ENCODE results near the gene SURF4.
"Not testable (repeated sequence)": the region's sequence is repeated elsewhere in the genome, so short reads cannot be mapped to it uniquely, and the experiment has no call there.

The SURF4 gene

DNA sequence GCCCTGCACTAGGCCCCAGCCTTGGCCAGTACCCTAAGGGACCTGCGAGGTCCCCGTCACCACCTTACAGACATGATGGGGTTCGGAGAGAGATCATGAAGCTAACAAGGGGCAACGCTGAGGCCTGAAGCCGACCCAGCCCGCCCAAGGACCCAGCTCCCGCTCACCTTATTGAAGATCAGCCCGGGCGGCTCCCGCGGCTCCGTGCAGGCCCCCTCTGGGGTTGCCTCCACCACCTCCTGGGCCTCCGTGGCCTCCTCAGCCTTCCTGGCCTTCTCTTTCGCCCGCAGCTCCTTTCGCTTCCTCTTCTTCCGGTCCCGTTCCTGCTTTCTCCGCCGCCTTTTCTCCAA is 43.5 kb downstream of the SURF4 start:
- Histone ChIP-seq H3K27ac (ENCODE audit: low read depth, low read length, severe bottlenecking) (no peak overlapping the region), H3K4me1 (ENCODE audit: control insufficient read depth, insufficient read depth, low read length, poor library complexity, severe bottlenecking) (peaks cover 5% of the 10 kb centered on the region), H3K36me3 (ENCODE audit: control insufficient read depth, insufficient read depth, low read length) (peaks cover 47% of the 10 kb centered on the region), H3K4me3 (ENCODE audit: extremely low read depth, insufficient read depth, low read length, poor library complexity, severe bottlenecking) (no peak overlapping the region), H3K9me3 (ENCODE audit: control insufficient read depth, low read length) (no peaks in the 10 kb centered on the region)
- WGBS, 2 experiments (ENCODE audit: insufficient coverage in 2 of 2): 93 to 94% methylated on average over 20 of the region's 20 CpGs

DNA sequence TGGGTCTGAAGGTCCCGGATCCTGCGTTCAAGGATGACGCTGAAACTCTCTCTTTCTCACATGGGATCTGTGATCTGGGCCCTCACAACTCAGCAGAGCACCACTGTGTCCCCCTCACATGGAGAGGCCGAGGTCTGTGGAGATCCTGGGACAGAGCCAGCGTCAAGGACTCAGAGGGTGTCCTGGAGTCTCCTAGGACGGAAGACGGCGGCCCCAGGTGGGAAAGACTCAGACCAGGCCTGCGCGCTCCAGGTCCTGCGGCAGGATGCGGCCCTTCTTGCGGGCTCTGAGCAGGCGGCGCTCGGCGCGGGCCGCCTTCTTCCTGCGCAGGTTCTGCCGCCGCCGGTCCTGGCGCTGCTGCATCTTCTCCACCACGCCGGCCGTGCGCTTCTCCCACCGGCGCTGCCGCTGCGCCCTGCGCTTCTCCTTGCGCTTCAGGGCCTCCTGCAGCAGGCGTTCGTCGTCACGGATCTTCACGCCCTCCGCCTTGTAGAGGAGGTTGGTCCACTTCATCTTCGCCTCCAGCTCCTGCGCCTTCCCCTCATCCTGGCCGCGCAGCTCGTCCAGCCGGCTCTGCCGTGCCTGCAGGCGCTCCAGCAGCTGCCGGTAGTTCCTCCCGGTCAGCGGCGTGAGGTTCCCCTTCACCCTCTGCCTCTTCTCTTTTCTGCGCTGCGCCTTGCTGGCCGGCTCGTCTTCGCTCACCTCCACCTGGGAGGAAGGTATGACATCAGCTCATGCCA is 44.0 kb downstream of the SURF4 start:
- WGBS, 2 experiments (ENCODE audit: insufficient coverage in 2 of 2): 95 to 97% methylated on average over 45 to 55 of the region's 57 CpGs

DNA sequence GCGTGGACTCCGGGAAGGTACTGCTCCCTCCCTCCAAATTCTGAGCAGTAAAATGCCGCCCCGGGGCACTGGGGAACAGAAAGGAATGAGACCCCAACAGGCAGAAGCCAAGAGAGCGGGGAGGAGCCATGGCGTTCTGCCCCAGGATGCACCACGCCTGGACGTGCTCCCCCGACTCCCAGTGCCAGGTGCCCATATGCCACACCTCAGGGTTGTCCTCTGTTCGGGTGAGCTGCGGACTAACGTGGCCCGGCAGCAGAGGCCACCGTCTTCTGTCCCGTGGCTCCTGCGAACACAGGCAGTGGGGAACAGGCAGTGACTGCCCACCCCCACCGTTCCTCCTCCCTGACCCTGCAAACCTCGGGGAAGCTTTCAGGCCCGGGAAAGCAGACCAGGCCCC is 44.6 kb downstream of the SURF4 start:
- 92 to 96% methylated on average over 18 to 19 of the region's 19 CpGs for WGBS, 2 experiments (ENCODE audit: insufficient coverage in 2 of 2)
- no peak overlapping the region for H3K4me3 ChIP-seq (ENCODE audit: extremely low read depth, insufficient read depth, low read length, poor library complexity, severe bottlenecking)
- H3K36me3 ChIP-seq (ENCODE audit: control insufficient read depth, insufficient read depth, low read length): peaks cover 47% of the 10 kb centered on the region
- H3K9me3 ChIP-seq (ENCODE audit: control insufficient read depth, low read length): no peaks in the 10 kb centered on the region
- no peak overlapping the region for H3K27ac ChIP-seq (ENCODE audit: low read depth, low read length, severe bottlenecking)
- H3K4me1 ChIP-seq (ENCODE audit: control insufficient read depth, insufficient read depth, low read length, poor library complexity, severe bottlenecking): peaks cover 5% of the 10 kb centered on the region

More for the DNA sequence above, 44.0 kb downstream of the SURF4 start:
- Histone ChIP-seq H3K9me3 (ENCODE audit: control insufficient read depth, low read length) (no peaks in the 10 kb centered on the region), H3K4me1 (ENCODE audit: control insufficient read depth, insufficient read depth, low read length, poor library complexity, severe bottlenecking) (peaks cover 5% of the 10 kb centered on the region), H3K27ac (ENCODE audit: low read depth, low read length, severe bottlenecking) (no peak overlapping the region), H3K4me3 (ENCODE audit: extremely low read depth, insufficient read depth, low read length, poor library complexity, severe bottlenecking) (no peak overlapping the region), H3K36me3 (ENCODE audit: control insufficient read depth, insufficient read depth, low read length) (peaks cover 47% of the 10 kb centered on the region)

DNA sequence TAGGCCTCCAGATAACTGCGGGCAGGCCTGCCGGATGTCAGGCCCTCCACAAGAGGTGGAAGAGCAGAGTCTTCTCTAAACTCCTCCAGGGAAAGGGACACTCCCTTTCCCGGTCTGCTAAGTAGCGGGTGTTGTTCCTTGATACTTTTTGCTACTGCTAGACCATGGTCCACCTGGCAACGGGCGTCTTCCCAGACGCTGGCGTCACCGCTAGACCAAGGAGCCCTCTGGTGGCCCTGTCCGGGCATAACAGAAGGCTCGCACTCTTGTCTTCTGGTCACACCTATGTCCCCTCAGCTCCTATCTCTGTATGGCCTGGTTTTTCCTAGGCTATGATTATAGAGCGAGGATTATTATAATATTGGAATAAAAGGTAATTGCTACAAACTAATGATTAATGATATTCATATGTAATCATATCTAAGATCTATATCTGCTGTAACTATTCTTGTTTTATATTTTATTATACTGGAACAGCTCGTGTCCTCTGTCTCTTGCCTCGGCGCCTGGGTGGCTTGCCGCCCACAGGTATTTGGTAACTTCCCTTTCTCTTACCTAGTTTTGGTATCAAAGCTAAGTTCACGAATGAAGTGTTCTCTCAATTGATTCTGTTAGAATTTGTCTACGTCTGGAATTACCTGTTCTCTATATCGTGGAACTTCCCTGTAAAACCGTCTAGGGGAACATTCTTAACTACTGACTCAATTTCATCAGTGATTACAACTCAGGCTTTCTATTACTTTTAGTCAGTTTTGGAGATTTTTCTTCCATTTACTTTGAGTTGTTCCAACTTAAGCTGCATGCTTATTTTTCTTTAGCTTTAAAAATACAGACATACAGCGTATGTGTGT is 46.3 kb downstream of the SURF4 start:
- H3K27ac ChIP-seq (ENCODE audit: low read depth, low read length, severe bottlenecking); H3K9me3 ChIP-seq (ENCODE audit: control insufficient read depth, low read length); H3K4me1 ChIP-seq (ENCODE audit: control insufficient read depth, insufficient read depth, low read length, poor library complexity, severe bottlenecking); H3K4me3 ChIP-seq (ENCODE audit: extremely low read depth, insufficient read depth, low read length, poor library complexity, severe bottlenecking): not testable (repeated sequence)
- WGBS, 2 experiments (ENCODE audit: insufficient coverage in 2 of 2): 55 to 58% methylated on average over 13 to 17 of the region's 21 CpGs
- peaks cover 41% of the 10 kb centered on the region for H3K36me3 ChIP-seq (ENCODE audit: control insufficient read depth, insufficient read depth, low read length)

DNA sequence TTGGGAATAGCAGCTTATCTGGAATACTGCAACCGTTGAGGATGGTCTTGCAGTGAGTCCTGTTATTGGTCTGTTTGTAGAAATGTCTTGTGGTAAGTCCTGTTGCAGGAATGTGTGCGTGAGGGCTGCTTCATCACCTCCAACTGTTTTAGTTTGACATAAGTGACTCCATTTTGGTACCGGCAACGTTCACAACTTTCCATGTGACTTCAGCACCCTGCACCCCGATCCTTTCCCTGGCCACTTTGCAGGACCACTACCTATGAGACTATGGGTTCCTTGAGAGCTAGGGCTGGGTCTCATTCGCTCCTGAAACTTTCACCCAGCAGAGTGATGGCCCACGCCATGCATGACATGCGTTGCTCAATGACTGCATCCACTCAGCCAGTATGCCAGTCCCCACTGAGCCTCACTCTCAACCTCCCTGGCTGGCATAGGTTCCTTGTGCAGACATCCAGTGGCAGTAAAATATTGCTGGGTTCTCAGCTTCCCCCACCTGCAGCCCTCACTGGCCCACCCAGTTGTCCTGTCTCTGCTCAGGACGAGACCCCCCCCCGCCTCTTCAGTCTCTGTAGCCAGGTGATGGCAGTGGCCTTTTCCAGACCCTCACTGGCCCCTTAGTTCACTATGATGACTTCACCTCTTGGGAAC is 47.9 kb downstream of the SURF4 start:
- Histone ChIP-seq H3K9me3 (ENCODE audit: control insufficient read depth, low read length) (peaks cover 4% of the 10 kb centered on the region), H3K27ac (ENCODE audit: low read depth, low read length, severe bottlenecking) (no peak overlapping the region), H3K4me1 (ENCODE audit: control insufficient read depth, insufficient read depth, low read length, poor library complexity, severe bottlenecking) (no peaks in the 10 kb centered on the region), H3K36me3 (ENCODE audit: control insufficient read depth, insufficient read depth, low read length) (peaks cover 26% of the 10 kb centered on the region), H3K4me3 (ENCODE audit: extremely low read depth, insufficient read depth, low read length, poor library complexity, severe bottlenecking) (no peak overlapping the region)
- 86 to 92% methylated on average over 8 to 9 of the region's 10 CpGs for WGBS, 2 experiments (ENCODE audit: insufficient coverage in 2 of 2)

DNA sequence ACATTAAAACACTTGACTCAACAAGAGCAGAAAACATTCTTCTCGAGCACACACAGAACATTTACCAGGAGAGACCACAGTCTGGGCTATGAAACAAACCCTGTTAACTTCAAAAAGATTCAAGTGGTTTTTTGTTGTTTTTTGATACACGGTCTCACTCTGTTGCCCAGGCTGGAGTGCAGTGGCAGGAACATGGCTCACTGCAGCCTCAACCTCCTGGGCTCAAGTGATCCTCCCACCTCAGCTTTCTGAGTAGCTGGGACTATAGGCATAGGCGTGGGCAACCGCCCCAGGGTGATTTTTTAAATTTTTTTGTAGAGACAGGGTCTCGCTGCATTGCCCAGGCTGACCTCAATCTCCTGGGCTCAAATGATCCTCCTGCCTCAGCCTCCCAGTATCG is 48.8 kb downstream of the SURF4 start:
- 94% methylated on average over 5 of the region's 6 CpGs for WGBS, 2 experiments (ENCODE audit: insufficient coverage in 2 of 2)
- not testable (repeated sequence) for H3K9me3 ChIP-seq (ENCODE audit: control insufficient read depth, low read length); H3K4me3 ChIP-seq (ENCODE audit: extremely low read depth, insufficient read depth, low read length, poor library complexity, severe bottlenecking); H3K27ac ChIP-seq (ENCODE audit: low read depth, low read length, severe bottlenecking); H3K4me1 ChIP-seq (ENCODE audit: control insufficient read depth, insufficient read depth, low read length, poor library complexity, severe bottlenecking)
- peaks cover 16% of the 10 kb centered on the region for H3K36me3 ChIP-seq (ENCODE audit: control insufficient read depth, insufficient read depth, low read length)

DNA sequence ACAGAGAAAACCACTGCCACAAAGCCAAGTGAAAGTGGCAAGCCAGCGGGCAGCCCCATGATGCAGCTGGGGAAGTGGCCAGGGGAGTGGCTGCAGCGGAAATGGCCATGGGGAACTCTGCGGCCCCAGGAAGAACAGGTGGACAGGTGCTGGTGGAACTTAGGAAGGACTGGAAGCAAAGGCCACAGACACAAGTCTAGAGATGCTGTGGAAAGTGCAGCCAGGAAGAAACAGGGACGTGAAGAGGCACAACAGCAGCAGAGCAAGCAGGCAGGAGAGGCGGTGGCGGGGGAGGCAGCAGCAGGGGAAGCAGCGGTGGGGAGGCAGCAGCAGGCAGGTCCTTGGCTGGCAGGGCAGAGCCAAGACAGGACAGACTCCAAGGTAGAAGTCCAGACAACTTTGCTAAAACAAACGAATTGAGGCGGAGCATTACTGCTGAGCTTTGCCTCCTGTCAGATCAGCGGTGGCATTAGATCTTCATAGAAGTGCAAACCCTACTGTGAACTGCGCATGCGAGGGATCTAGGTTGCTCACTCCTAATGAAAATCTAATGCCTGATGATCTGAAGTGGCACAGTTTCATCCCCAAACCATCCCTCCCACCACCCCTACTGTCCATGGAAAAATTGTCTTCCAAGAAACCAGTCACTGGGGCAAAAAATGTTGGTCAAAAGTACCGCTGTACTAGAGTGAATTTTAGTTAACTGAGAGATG is 51.7 kb downstream of the SURF4 start:
- WGBS, 2 experiments (ENCODE audit: insufficient coverage in 2 of 2): 80 to 87% methylated on average over 12 to 13 of the region's 13 CpGs
- no peak overlapping the region for H3K4me3 ChIP-seq (ENCODE audit: extremely low read depth, insufficient read depth, low read length, poor library complexity, severe bottlenecking)
- no peaks in the 10 kb centered on the region for H3K4me1 ChIP-seq (ENCODE audit: control insufficient read depth, insufficient read depth, low read length, poor library complexity, severe bottlenecking)
- H3K27ac ChIP-seq (ENCODE audit: low read depth, low read length, severe bottlenecking): no peak overlapping the region
- no peaks in the 10 kb centered on the region for H3K36me3 ChIP-seq (ENCODE audit: control insufficient read depth, insufficient read depth, low read length)
- H3K9me3 ChIP-seq (ENCODE audit: control insufficient read depth, low read length): peaks cover 4% of the 10 kb centered on the region

DNA sequence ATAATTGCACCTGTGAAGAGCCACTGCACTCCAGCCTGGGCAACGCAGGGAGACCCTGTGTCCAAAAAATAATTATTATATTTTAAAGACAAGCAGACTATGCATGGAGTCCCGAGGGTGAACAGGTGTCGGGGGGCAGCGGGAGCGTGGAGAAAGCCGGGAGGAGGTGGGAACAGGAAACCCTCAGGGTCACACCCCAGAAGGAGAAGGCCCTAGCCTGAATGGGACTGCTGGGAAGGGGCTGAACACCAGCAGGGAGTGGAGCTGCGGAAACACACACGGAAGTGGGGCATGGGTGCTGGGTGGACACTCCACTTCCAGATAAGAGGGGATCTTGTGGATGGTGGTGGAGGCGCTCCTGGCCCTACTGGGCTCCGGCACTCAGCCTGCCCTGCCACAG is 52.6 kb downstream of the SURF4 start:
- WGBS, 2 experiments (ENCODE audit: insufficient coverage in 2 of 2): 96% methylated on average over 7 to 8 of the region's 10 CpGs
- Histone ChIP-seq H3K36me3 (ENCODE audit: control insufficient read depth, insufficient read depth, low read length) (no peaks in the 10 kb centered on the region), H3K27ac (ENCODE audit: low read depth, low read length, severe bottlenecking) (no peak overlapping the region), H3K4me1 (ENCODE audit: control insufficient read depth, insufficient read depth, low read length, poor library complexity, severe bottlenecking) (no peaks in the 10 kb centered on the region), H3K4me3 (ENCODE audit: extremely low read depth, insufficient read depth, low read length, poor library complexity, severe bottlenecking) (no peak overlapping the region), H3K9me3 (ENCODE audit: control insufficient read depth, low read length) (peaks cover 4% of the 10 kb centered on the region)

DNA sequence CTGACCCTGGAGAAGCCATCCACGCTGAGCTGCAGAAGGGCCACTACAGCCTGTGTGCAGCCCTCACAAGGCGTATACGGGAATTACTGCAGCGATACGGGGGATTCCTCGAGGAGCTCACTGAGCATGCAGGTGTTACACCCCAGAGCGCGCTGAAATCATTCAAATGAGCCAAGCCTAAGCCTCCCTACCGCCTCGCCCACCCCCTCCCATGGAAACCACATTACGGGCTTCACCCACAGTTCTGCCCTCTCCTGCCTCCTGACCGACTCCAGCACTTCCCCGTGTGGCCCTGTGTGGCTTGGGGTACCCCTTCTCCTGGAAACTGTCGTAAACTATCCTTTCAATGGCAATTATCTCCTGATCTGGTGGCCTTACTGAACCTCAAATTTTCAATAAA is 53.2 kb downstream of the SURF4 start:
- Histone ChIP-seq H3K4me3 (ENCODE audit: extremely low read depth, insufficient read depth, low read length, poor library complexity, severe bottlenecking) (no peak overlapping the region), H3K4me1 (ENCODE audit: control insufficient read depth, insufficient read depth, low read length, poor library complexity, severe bottlenecking) (no peaks in the 10 kb centered on the region), H3K27ac (ENCODE audit: low read depth, low read length, severe bottlenecking) (no peak overlapping the region), H3K9me3 (ENCODE audit: control insufficient read depth, low read length) (peaks cover 4% of the 10 kb centered on the region), H3K36me3 (ENCODE audit: control insufficient read depth, insufficient read depth, low read length) (no peaks in the 10 kb centered on the region)
- WGBS, 2 experiments (ENCODE audit: insufficient coverage in 2 of 2): 87 to 89% methylated on average over 11 to 14 of the region's 14 CpGs

DNA sequence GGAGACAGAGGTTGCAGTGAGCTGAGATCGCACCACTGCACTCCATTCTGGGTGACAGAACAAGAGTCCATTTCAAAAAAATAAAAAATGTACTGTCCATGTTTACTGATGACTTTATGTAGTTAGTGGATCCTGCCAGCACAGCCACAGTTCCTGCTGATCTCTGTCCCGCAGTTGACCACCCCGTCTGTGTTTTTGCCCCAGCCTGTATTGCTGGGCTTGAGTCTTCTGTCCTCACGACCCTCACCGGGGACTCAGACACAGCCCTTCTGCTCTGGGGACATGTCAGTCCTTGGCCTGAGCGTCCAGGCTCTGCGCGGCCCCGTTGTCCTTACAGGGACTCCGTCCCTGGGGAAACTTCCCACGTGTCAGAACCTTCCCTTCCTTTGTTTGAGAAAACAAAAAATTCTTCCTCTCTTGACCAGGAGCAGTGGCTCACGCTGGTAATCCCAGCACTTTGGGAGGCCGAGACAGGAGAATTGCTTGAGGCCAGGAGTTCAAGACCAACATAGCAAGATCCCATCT is 54.4 kb downstream of the SURF4 start:
- Histone ChIP-seq H3K4me3 (ENCODE audit: extremely low read depth, insufficient read depth, low read length, poor library complexity, severe bottlenecking) (no peak overlapping the region), H3K27ac (ENCODE audit: low read depth, low read length, severe bottlenecking) (no peak overlapping the region), H3K36me3 (ENCODE audit: control insufficient read depth, insufficient read depth, low read length) (no peaks in the 10 kb centered on the region), H3K9me3 (ENCODE audit: control insufficient read depth, low read length) (peaks cover 4% of the 10 kb centered on the region), H3K4me1 (ENCODE audit: control insufficient read depth, insufficient read depth, low read length, poor library complexity, severe bottlenecking) (no peaks in the 10 kb centered on the region)
- WGBS, 2 experiments (ENCODE audit: insufficient coverage in 2 of 2): 84 to 91% methylated on average over 6 to 11 of the region's 13 CpGs

All from mesodermal cell (in vitro differentiated cells).